H9 (cell line): ENCODE results near the gene ABCA7. TPM values are rescaled to one million over a fixed set of nuclear protein-coding genes. Genes with fewer than 3 reads are reported as not detected.

Experiments
- DNase-seq: peaks from one replicate; pipeline ENCODE4 v3.0.0-alpha.2; 2017
- H2AFZ ChIP-seq: one replicate; pipeline ENCODE4 v1.6.1; 2013; ENCODE audit warnings: mild to moderate bottlenecking, low read length, control low read depth, moderate library complexity
- H2AK5ac ChIP-seq: 2 replicates; pipeline ENCODE4 v1.6.1; 2013; ENCODE audit warnings: low read length, control low read depth, mixed read lengths; ENCODE audit not compliant: insufficient read length
- H2BK120ac ChIP-seq: one replicate; pipeline ENCODE4 v1.6.1; 2013; ENCODE audit warnings: low read depth, mild to moderate bottlenecking, low read length, control low read depth, inconsistent platforms; ENCODE audit not compliant: poor library complexity, severe bottlenecking
- H2BK12ac ChIP-seq: 2 replicates; pipeline ENCODE4 v1.6.1; 2013; ENCODE audit warnings: low read length, control low read depth, mixed read lengths, low read depth; ENCODE audit not compliant: insufficient read length
- H2BK15ac ChIP-seq: 2 replicates; pipeline ENCODE4 v1.6.1; 2013; ENCODE audit warnings: low read depth, low read length, control low read depth
- H2BK20ac ChIP-seq: one replicate; pipeline ENCODE4 v1.6.1; 2013; ENCODE audit warnings: low read depth, mild to moderate bottlenecking, low read length, control low read depth, inconsistent platforms; ENCODE audit not compliant: poor library complexity, severe bottlenecking
- H2BK5ac ChIP-seq: 2 replicates; pipeline ENCODE4 v1.6.1; 2013; ENCODE audit warnings: low read length, control low read depth, mixed read lengths; ENCODE audit not compliant: insufficient read length
- H3K14ac ChIP-seq: 2 replicates; pipeline ENCODE4 v1.6.1; 2013; ENCODE audit warnings: low read length, control low read depth; ENCODE audit not compliant: insufficient read depth
- H3K18ac ChIP-seq: 2 replicates; pipeline ENCODE4 v1.6.1; 2013; ENCODE audit warnings: low read depth, mild to moderate bottlenecking, mixed read lengths, low read length, control low read depth; ENCODE audit not compliant: insufficient read length
- H3K23ac ChIP-seq: 2 replicates; pipeline ENCODE4 v1.6.1; 2013; ENCODE audit warnings: low read length, control low read depth, mixed read lengths, low read depth; ENCODE audit not compliant: insufficient read length
- H3K23me2 ChIP-seq: 2 replicates; pipeline ENCODE4 v1.6.1; 2013; ENCODE audit warnings: low read depth, mild to moderate bottlenecking, mixed read lengths, low read length, control low read depth; ENCODE audit not compliant: insufficient read length, poor library complexity, severe bottlenecking
- H3K27ac ChIP-seq: 2 replicates; pipeline ENCODE4 v1.5.1; 2013; ENCODE audit warnings: low read length, control low read depth, mixed read lengths, low read depth; ENCODE audit not compliant: insufficient read length
- H3K27me3 ChIP-seq: 2 replicates; pipeline ENCODE4 v1.6.1; 2013; ENCODE audit warnings: low read length, control low read depth, inconsistent platforms; ENCODE audit not compliant: insufficient read depth
- H3K4ac ChIP-seq: 2 replicates; pipeline ENCODE4 v1.6.1; 2013; ENCODE audit warnings: low read depth, mild to moderate bottlenecking, control low read depth, inconsistent platforms, low read length, moderate library complexity
- H3K4me1 ChIP-seq: 2 replicates; pipeline ENCODE4 v1.6.1; 2013; ENCODE audit warnings: low read length, control low read depth, inconsistent platforms; ENCODE audit not compliant: insufficient read depth
- H3K4me2 ChIP-seq: 2 replicates; pipeline ENCODE4 v1.6.1; 2013; ENCODE audit warnings: low read length, control low read depth, mixed read lengths; ENCODE audit not compliant: insufficient read length, insufficient read depth
- H3K56ac ChIP-seq: 2 replicates; pipeline ENCODE4 v1.6.1; 2013; ENCODE audit warnings: low read depth, mild to moderate bottlenecking, mixed read lengths, low read length, control low read depth; ENCODE audit not compliant: insufficient read length
- H3K79me1 ChIP-seq: 2 replicates; pipeline ENCODE4 v1.6.1; 2013; ENCODE audit warnings: low read depth, mild to moderate bottlenecking, moderate library complexity, low read length, control low read depth, inconsistent platforms; ENCODE audit not compliant: insufficient read depth, poor library complexity, severe bottlenecking
- H3K79me2 ChIP-seq: 2 replicates; pipeline ENCODE4 v1.6.1; 2013; ENCODE audit warnings: low read length, control low read depth, inconsistent platforms; ENCODE audit not compliant: insufficient read depth
- H3K9ac ChIP-seq: 2 replicates; pipeline ENCODE4 v1.6.1; 2013; ENCODE audit warnings: low read length, control low read depth, mixed read lengths; ENCODE audit not compliant: insufficient read length; ENCODE audit errors: extremely low read depth
- H3K9me3 ChIP-seq: one replicate; pipeline ENCODE4 v1.6.1; 2013; ENCODE audit warnings: low read depth, low read length, inconsistent platforms; ENCODE audit not compliant: control insufficient read depth
- H3T11ph ChIP-seq: one replicate; pipeline ENCODE4 v1.6.1; 2013; ENCODE audit warnings: mild to moderate bottlenecking, low read length, control low read depth, inconsistent platforms
- H4K20me1 ChIP-seq: one replicate; pipeline ENCODE4 v1.6.1; 2013; ENCODE audit not compliant: control insufficient read depth, insufficient read length, insufficient read depth
- H4K5ac ChIP-seq: 2 replicates; pipeline ENCODE4 v1.6.1; 2013; ENCODE audit warnings: low read depth, mild to moderate bottlenecking, mixed read lengths, low read length, control low read depth; ENCODE audit not compliant: insufficient read length
- H4K8ac ChIP-seq: replicated peaks from 2 replicates; pipeline ENCODE4 v1.6.1; 2013; ENCODE audit warnings: low read length, control low read depth, mixed read lengths, low read depth; ENCODE audit not compliant: insufficient read length
- H4K91ac ChIP-seq: 2 replicates; pipeline ENCODE4 v1.6.1; 2013; ENCODE audit warnings: low read depth, mild to moderate bottlenecking, moderate library complexity, mixed read lengths, low read length, control low read depth; ENCODE audit not compliant: insufficient read length
- H3K27ac Mint-ChIP-seq, 3 experiments: 2 replicates in 2 of 3; 3 replicates in 1 of 3; pipeline ENCODE4 v1.8.0; 2020 to 2021; ENCODE audit warnings: mixed read lengths in 3 of 3, mild to moderate bottlenecking in 1 of 3, moderate library complexity in 1 of 3
- H3K27me3 Mint-ChIP-seq: 2 replicates; pipeline ENCODE4 v1.8.0; 2021; ENCODE audit warnings: low read depth, mild to moderate bottlenecking, moderate library complexity, mixed read lengths
- H3K36me3 Mint-ChIP-seq, 3 experiments: 2 replicates in 2 of 3; 3 replicates in 1 of 3; pipeline ENCODE4 v1.8.0; 2020 to 2021; ENCODE audit warnings: low read depth in 3 of 3, mixed read lengths in 3 of 3; ENCODE audit not compliant: insufficient read depth in 1 of 3
- H3K4me1 Mint-ChIP-seq, 2 experiments: 2 replicates each; pipeline ENCODE4 v1.8.0; 2020; ENCODE audit warnings: mixed read lengths in 2 of 2
- H3K4me3 Mint-ChIP-seq, 2 experiments: 2 replicates in 1 of 2; 3 replicates in 1 of 2; pipeline ENCODE4 v1.8.0; 2020 to 2021; ENCODE audit warnings: mild to moderate bottlenecking in 2 of 2, mixed read lengths in 2 of 2, moderate library complexity in 1 of 2
- H3K9me3 Mint-ChIP-seq, 2 experiments: 2 replicates in 1 of 2; 3 replicates in 1 of 2; pipeline ENCODE4 v1.8.0; 2020; ENCODE audit warnings: mild to moderate bottlenecking in 2 of 2, mixed read lengths in 2 of 2, moderate library complexity in 1 of 2
- CTCF ChIP-seq: fragments of 200-600 bp; sonication (generic); conservative IDR thresholded peaks from 3 replicates; pipeline ENCODE4 v1.8.0; 2021; ENCODE audit warnings: antibody characterized with exemption, mild to moderate bottlenecking
- WGBS: extraction: QIAGEN DNeasy Blood & Tissue Kit; methylation state at CpG from one replicate; pipeline ENCODE4 v1.1.7; 2013; ENCODE audit warnings: missing lambda C conversion rate, low lambda C conversion rate, mixed read lengths; ENCODE audit not compliant: insufficient read length; ENCODE audit errors: extremely low coverage; 5-methylcytosine and 5-hydroxymethylcytosine counted together
- total RNA-seq: library from RNA; stranded (reverse); gene quantifications from 2 replicates; pipeline ENCODE4 v1.2.1, GENCODE V29; 2021

The ABCA7 gene
- total RNA-seq, 1 experiment from 2014 or later: 34.6 TPM

GRCh38 chr19:1093330-1093729 is 53.4 kb downstream of the ABCA7 start:
- Histone ChIP-seq H3K18ac (no peak overlapping the region), H4K20me1 (no peaks in the 10 kb centered on the region), H2BK12ac (no peak overlapping the region), H3K56ac (no peak overlapping the region), H2BK5ac (no peak overlapping the region), H2BK20ac (no peak overlapping the region), H2AFZ (no peak overlapping the region), H3K23ac (no peak overlapping the region), H3K23me2 (peaks cover 7% of the 10 kb centered on the region), H3K9me3 (no peaks in the 10 kb centered on the region), H2BK15ac (no peak overlapping the region), H4K8ac (no peak overlapping the region), H3K27me3 (no peaks in the 10 kb centered on the region), H3K79me2 (peaks cover 12% of the 10 kb centered on the region; the same call in 1 of the 2 replicates), H3K27ac (no peak overlapping the region), H2BK120ac (no peak overlapping the region), H3K14ac (no peak overlapping the region), H3K4me1 (no peaks in the 10 kb centered on the region; the same call in 1 of the 2 replicates), H3K4me2 (no peak overlapping the region), H2AK5ac (no peak overlapping the region), H3T11ph (no peak overlapping the region), H4K5ac (no peak overlapping the region), H4K91ac (no peak overlapping the region), H3K4ac (no peak overlapping the region), H3K79me1 (peaks cover 11% of the 10 kb centered on the region), H3K9ac (no peak overlapping the region)
- DNase-seq: no peak
- peaks cover 6 to 36% (median 28%) of the 10 kb centered on the region in 3 experiments; a peak in 6 of 7 replicates for H3K36me3 Mint-ChIP-seq
- H3K27me3 Mint-ChIP-seq: no peaks in the 10 kb centered on the region
- no peak overlapping the region for H3K27ac Mint-ChIP-seq
- no peak for TF ChIP-seq CTCF
- no CpG with 5 or more reads among the region's 15 CpGs for WGBS
- peak overlapping the region; percentile 91 to 92 for H3K4me3 Mint-ChIP-seq
- H3K9me3 Mint-ChIP-seq: peaks cover 0 to 2% of the 10 kb centered on the region in 2 experiments; a peak in 1 of 5 replicates
- peaks cover 6 to 22% of the 10 kb centered on the region in 2 experiments for H3K4me1 Mint-ChIP-seq
